DND-41 (cell line): ENCODE data around the gene RASD2.

ENCODE experiments used
- EZH2 ChIP-seq: IDR thresholded peaks from 3 replicates; pipeline ENCODE4 v1.6.1; 2012; ENCODE audit warnings: borderline replicate concordance, low read depth, mild to moderate bottlenecking, moderate library complexity, low read length, inconsistent platforms; ENCODE audit not compliant: severe bottlenecking
- TF ChIP-seq, protein P1 (sequence below): IDR thresholded peaks from 2 replicates; pipeline ENCODE4 v1.5.1; 2012; ENCODE audit warnings: borderline replicate concordance, low read length, moderate library complexity, mild to moderate bottlenecking; ENCODE audit not compliant: poor library complexity, severe bottlenecking; ENCODE audit errors: extremely low read depth

GRCh38 chr22:35589756-35590093 is 49.1 kb downstream of the RASD2 start:
- TF ChIP-seq, protein P1, sequence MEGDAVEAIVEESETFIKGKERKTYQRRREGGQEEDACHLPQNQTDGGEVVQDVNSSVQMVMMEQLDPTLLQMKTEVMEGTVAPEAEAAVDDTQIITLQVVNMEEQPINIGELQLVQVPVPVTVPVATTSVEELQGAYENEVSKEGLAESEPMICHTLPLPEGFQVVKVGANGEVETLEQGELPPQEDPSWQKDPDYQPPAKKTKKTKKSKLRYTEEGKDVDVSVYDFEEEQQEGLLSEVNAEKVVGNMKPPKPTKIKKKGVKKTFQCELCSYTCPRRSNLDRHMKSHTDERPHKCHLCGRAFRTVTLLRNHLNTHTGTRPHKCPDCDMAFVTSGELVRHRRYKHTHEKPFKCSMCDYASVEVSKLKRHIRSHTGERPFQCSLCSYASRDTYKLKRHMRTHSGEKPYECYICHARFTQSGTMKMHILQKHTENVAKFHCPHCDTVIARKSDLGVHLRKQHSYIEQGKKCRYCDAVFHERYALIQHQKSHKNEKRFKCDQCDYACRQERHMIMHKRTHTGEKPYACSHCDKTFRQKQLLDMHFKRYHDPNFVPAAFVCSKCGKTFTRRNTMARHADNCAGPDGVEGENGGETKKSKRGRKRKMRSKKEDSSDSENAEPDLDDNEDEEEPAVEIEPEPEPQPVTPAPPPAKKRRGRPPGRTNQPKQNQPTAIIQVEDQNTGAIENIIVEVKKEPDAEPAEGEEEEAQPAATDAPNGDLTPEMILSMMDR, result no peak
- TF ChIP-seq EZH2, result no peak
